Heart left ventricle (tissue), 16 donors: ENCODE data around the gene LDLRAD2. TPM values are rescaled to one million over a fixed set of nuclear protein-coding genes. Genes with fewer than 3 reads are reported as not detected.
"Not testable (repeated sequence)": the region's sequence is repeated elsewhere in the genome, so short reads cannot be mapped to it uniquely, and the experiment has no call there.

Experiments
- ATAC-seq, 4 donors: fragments of 200-7000 bp; cut with Tn5 transposase; one replicate each; pipeline ENCODE4 v1.9.1; 2020 to 2022; ENCODE audit warnings: moderate library complexity in 4 of 4, mild to moderate bottlenecking in 3 of 4, moderate number of reproducible peaks in 1 of 4
- DNase-seq, 5 donors: peaks; one replicate each; pipeline ENCODE4 v3.0.0-alpha.2; 2020
- H3K27ac ChIP-seq, 12 donors: fragments of 200-600 bp; sonication (generic) in 4 of 12; one replicate each; pipeline versions ENCODE4 v1.5.0 to v1.8.0; 2016 to 2022; ENCODE audit warnings: mild to moderate bottlenecking in 2 of 12
- H3K27me3 ChIP-seq, 9 donors: fragments of 200-600 bp; sonication (generic) in 2 of 9; one replicate each; pipeline versions ENCODE4 v1.5.1 to v1.8.0; 2016 to 2022; ENCODE audit warnings: mild to moderate bottlenecking in 3 of 9
- H3K36me3 ChIP-seq, 9 donors: fragments of 200-600 bp; sonication (generic) in 2 of 9; one replicate each; pipeline versions ENCODE4 v1.5.0 to v1.8.0; 2018 to 2022; ENCODE audit warnings: mild to moderate bottlenecking in 2 of 9
- H3K4me1 ChIP-seq, 12 donors: fragments of 200-600 bp; sonication (generic) in 4 of 12; one replicate each; pipeline versions ENCODE4 v1.5.0 to v1.8.0; 2016 to 2022; ENCODE audit warnings: mild to moderate bottlenecking in 3 of 12
- H3K4me3 ChIP-seq, 12 donors: fragments of 200-600 bp; sonication (generic) in 4 of 12; one replicate each; pipeline versions ENCODE4 v1.5.0 to v1.8.0; 2017 to 2022; ENCODE audit warnings: mild to moderate bottlenecking in 9 of 12, moderate library complexity in 4 of 12
- H3K9me3 ChIP-seq, 12 donors: fragments of 200-600 bp; sonication (generic) in 4 of 12; one replicate each; pipeline versions ENCODE4 v1.5.0 to v1.8.0; 2016 to 2022; ENCODE audit warnings: mild to moderate bottlenecking in 1 of 12
- CTCF ChIP-seq, 12 donors: fragments of 200-600 bp; sonication (generic) in 4 of 12; IDR thresholded peaks; one replicate each; pipeline versions ENCODE4 v1.5.0 to v1.8.0; 2018 to 2022; ENCODE audit warnings: antibody characterized with exemption in 12 of 12, mild to moderate bottlenecking in 5 of 12
- POLR2A ChIP-seq, 2 donors: fragments of 450-650 bp; IDR thresholded peaks; one replicate each; pipeline ENCODE4 v1.6.1; 2017; ENCODE audit warnings: antibody characterized with exemption in 2 of 2, mild to moderate bottlenecking in 2 of 2, moderate library complexity in 2 of 2
- WGBS, 4 donors: extraction: QIAGEN DNeasy Blood & Tissue Kit in 2 of 4; methylation state at CpG; one replicate each; pipeline versions ENCODE4 v1.1.5 to v1.1.7; 2013 to 2018; 5-methylcytosine and 5-hydroxymethylcytosine counted together
- intact Hi-C, 10 donors: fragments of 100-400 bp; cut with DNase I; formaldehyde crosslinking; loops; one replicate each; pipeline versions ENCODE4 v1.11.1 to v1.14.2; 2022
- polyA plus RNA-seq, 2 donors: library from polyadenylated mRNA; stranded (reverse); fragments of 200-250 nt; gene quantifications; one replicate each; pipeline ENCODE4 v1.2.3, GENCODE V29; 2013
- total RNA-seq, 9 donors: library from RNA; depleted of rRNA in 2 of 9; stranded (reverse); fragments of >200 nt in 2 of 9; fragmentation: NEBNext Ultra II Directional in 3 of 9; extraction: Animal tissue kit (Norgen Biotek cat#: 25700) in 3 of 9; gene quantifications; one replicate each; pipeline versions ENCODE4 v1.1.0 to v1.2.4, GENCODE V29; 2016 to 2023
- donor health status: ischemic (EF 13 %, LVEDD 7.1; RV severe dilation, severe dysfunction).
- donor health status: healthy with polysubstance abuse.
- donor health status: DM: no; HTN: yes; CAD: no.
- donor health status: DM: no; HTN: no; CAD: no.
- donor health status: ischemic (EF 25% LVEDD 6.9; RV normal size, moderate dysfunction).
- donor health status: ischemic (EF 25% LVEDD 5.7; RV mildly dilated, moderate dysfunction).
- donor health status: healthy.
- donor health status: DM: yes; HTN: yes; CAD: no.
- donor health status: ischemic (EF 35%, LVEDD 5.7; RV mildly dilated, moderate dysfunction).
- donor health status: nonischemic (EF 11% LVEDD 7.7; RV severe dilation, severe dysfunction).
- donor health status: DM: yes; HTN: yes; CAD: no.
- donor health status: PGD.
- donor health status: ischemic (EF 29% LVEDD 5.4; RV normal size, mild dysfunction).
- donor health status: nonischemic (EF 23%, LVEDD 6.1; RV moderate dilation, normal function).

LDLRAD2 gene
- total and polyA plus RNA-seq, 11 donors, result 0.08 to 4.0 (median 0.33) TPM; not detected in 8

- Histone ChIP-seq H3K27ac (peak within 1 kb of the TSS; percentile 98 to 100 (median 100)), H3K4me1 (peaks cover 0 to 35% (median 21%) of the 10 kb centered on the region in 12 donors), H3K36me3 (no peaks in the 10 kb centered on the region), H3K27me3 (no peaks in the 10 kb centered on the region), H3K9me3 (peaks cover 0 to 3% (median 0%) of the 10 kb centered on the region in 12 donors), H3K4me3 (peak within 1 kb of the TSS; percentile 66 to 100 (median 96))
- DNase-seq (peak; percentile 97 to 99 (median 98)), ATAC-seq (peak; percentile 97 to 99 (median 98))
- TF ChIP-seq POLR2A (IDR thresholded peaks at IDR 0.05) (peak in 1 of 2 donors; percentile 93), CTCF (IDR thresholded peaks at IDR 0.05) (no peak)
- whole genome bisulfite sequencing, 4 donors, result 0 to 1% (median 0%) methylated on average over 45 to 82 of the region's 82 CpGs
- intact Hi-C loops, result loop anchor here in 1 of 10 donors (1.0 kb wide), 1 partner anchor 34 kb away; no protein-coding TSS in a partner anchor
Observed at GRCh38 chr1:21782868-21783678, 29.0 kb upstream of the LDLRAD2 start, which contains the start of gene USP48. Gene USP48, minus strand, starts transcription at chr1:21783149. Its CDS starts 192 bp downstream, at chr1:21782957.

DNA sequence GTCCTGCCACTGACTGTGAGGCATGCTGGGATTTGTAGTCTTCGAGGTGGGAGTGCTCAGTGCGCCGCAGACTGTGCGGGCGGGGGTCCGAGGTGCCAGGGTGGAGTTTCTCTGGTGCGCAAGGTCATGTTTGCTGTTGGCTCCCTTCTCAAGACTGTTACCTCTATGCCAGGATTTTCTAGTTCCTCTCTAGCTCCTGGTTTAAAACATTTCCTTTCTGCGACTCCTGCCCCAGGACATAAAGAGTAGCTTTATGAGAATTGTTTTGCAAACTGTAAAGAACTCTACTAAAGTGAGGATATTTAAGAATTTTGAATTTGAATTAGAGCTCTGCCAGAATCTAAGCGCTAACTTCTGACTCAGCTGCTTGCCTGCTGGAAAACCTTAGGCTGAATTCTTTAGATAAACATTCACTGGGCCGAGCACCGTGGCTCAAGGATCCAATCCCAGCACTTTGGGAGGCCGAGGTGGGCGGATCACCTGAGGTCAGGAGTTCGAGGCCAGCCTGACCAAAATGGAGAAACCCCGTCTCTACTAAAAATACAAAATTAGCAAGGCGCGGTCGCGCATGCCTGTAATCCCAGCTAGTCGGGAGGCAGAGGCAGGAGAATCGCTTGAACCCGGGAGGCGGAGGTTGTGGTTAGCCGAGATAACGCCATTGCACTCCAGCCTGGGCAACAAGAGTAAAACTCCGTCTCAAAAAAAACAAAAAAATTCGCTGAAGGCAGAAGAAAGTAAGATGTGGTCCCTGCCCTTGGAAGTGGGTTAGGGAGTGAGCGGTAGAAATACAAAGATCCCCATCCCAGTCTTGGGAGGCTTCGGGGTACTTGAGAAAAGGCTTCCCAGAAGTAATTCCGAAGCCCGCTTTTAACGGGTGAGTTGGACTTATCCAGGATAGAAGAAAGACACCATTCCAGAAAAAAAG, 28.1 kb upstream of the LDLRAD2 start:
- peaks cover 0 to 35% (median 21%) of the 10 kb centered on the region in 12 donors for H3K4me1 ChIP-seq
- H3K27ac ChIP-seq, result peak overlapping the region; percentile 98 to 100 (median 100)
- no peaks in the 10 kb centered on the region for H3K27me3 ChIP-seq
- peak overlapping the region; percentile 66 to 100 (median 96) for H3K4me3 ChIP-seq
- intact Hi-C loops, result loop anchor here in 1 of 10 donors (1.0 kb wide), 1 partner anchor 35 kb away; no protein-coding TSS in a partner anchor
- H3K9me3 ChIP-seq, result no peaks in the 10 kb centered on the region
- WGBS, 4 donors, result 52 to 56% (median 53%) methylated on average over 32 of the region's 32 CpGs
- no peaks in the 10 kb centered on the region for H3K36me3 ChIP-seq
- TF ChIP-seq CTCF (IDR thresholded peaks at IDR 0.05) (no peak), POLR2A (IDR thresholded peaks at IDR 0.05) (no peak)
- no peak for DNase-seq
- ATAC-seq, result no peak

GRCh38 chr1:21785764-21786163, 26.3 kb upstream of the LDLRAD2 start:
- WGBS, 4 donors, result 84 to 91% (median 88%) methylated on average over 9 of the region's 9 CpGs
- DNase-seq, intact Hi-C loops, H3K4me3 ChIP-seq, ATAC-seq, H3K36me3 ChIP-seq, H3K27me3 ChIP-seq, H3K9me3 ChIP-seq, H3K27ac ChIP-seq: not testable (repeated sequence)
- peaks cover 0 to 20% (median 12%) of the 10 kb centered on the region in 12 donors for H3K4me1 ChIP-seq

- H3K36me3 ChIP-seq, result no peaks in the 10 kb centered on the region
- DNase-seq (no peak), ATAC-seq (no peak)
- no peak overlapping the region for H3K27ac ChIP-seq
- intact Hi-C loops, result no loop called here
- H3K4me3 ChIP-seq, result no peak overlapping the region
- TF ChIP-seq POLR2A (IDR thresholded peaks at IDR 0.05), result no peak
- no peak for TF ChIP-seq CTCF (IDR thresholded peaks at IDR 0.05)
- H3K27me3 ChIP-seq, result no peaks in the 10 kb centered on the region
- WGBS, 4 donors, result 78 to 80% (median 80%) methylated on average over 2 of the region's 2 CpGs
- H3K9me3 ChIP-seq, result no peaks in the 10 kb centered on the region
- peaks cover 0 to 11% (median 5%) of the 10 kb centered on the region in 12 donors for H3K4me1 ChIP-seq
Observed at GRCh38 chr1:21786640-21787039, 25.4 kb upstream of the LDLRAD2 start.
